Lower lobe of right lung (tissue), 2 donors: ENCODE measurements around the gene CCDC146. TPM values are rescaled to one million over a fixed set of nuclear protein-coding genes. Genes with fewer than 3 reads are reported as not detected.

ENCODE experiments used
- ATAC-seq, 2 donors: fragments of 200-7000 bp; cut with Tn5 transposase; one replicate each; pipeline ENCODE4 v1.9.1; 2020 to 2022; ENCODE audit warnings: mild to moderate bottlenecking in 2 of 2, moderate library complexity in 2 of 2
- DNase-seq: peaks from one replicate; pipeline ENCODE4 v3.0.0-alpha.2; 2020
- H3K27ac ChIP-seq: fragments of 200-600 bp; one replicate; pipeline ENCODE4 v1.8.0; 2022
- H3K27me3 ChIP-seq: fragments of 200-600 bp; one replicate; pipeline ENCODE4 v1.8.0; 2022; ENCODE audit warnings: low read depth
- H3K36me3 ChIP-seq: fragments of 200-600 bp; one replicate; pipeline ENCODE4 v1.8.0; 2022; ENCODE audit warnings: mild to moderate bottlenecking
- H3K4me1 ChIP-seq: fragments of 200-600 bp; one replicate; pipeline ENCODE4 v1.8.0; 2022
- H3K4me3 ChIP-seq: fragments of 200-600 bp; one replicate; pipeline ENCODE4 v1.8.0; 2022; ENCODE audit warnings: mild to moderate bottlenecking
- H3K9me3 ChIP-seq: fragments of 200-600 bp; one replicate; pipeline ENCODE4 v1.8.0; 2022
- intact Hi-C: fragments of 100-400 bp; cut with DNase I; formaldehyde crosslinking; loops from one replicate; pipeline ENCODE4 v1.11.0; 2022
- total RNA-seq: library from RNA; stranded (reverse); fragmentation: NEBNext Ultra II Directional; extraction: Animal tissue kit (Norgen Biotek cat#: 25700); gene quantifications from one replicate; pipeline ENCODE4 v1.2.1, GENCODE V29; 2021
- TF ChIP-seq, protein P1 (sequence below): fragments of 200-600 bp; IDR thresholded peaks from one replicate; pipeline ENCODE4 v1.8.0; 2022; ENCODE audit warnings: antibody characterized with exemption, mild to moderate bottlenecking
- donor health status: DM: no; HTN: yes; CAD: no; lungs with severe emphysema.

The CCDC146 gene
- total RNA-seq, 1 donor from 2014 or later = 17.3 TPM

DNA sequence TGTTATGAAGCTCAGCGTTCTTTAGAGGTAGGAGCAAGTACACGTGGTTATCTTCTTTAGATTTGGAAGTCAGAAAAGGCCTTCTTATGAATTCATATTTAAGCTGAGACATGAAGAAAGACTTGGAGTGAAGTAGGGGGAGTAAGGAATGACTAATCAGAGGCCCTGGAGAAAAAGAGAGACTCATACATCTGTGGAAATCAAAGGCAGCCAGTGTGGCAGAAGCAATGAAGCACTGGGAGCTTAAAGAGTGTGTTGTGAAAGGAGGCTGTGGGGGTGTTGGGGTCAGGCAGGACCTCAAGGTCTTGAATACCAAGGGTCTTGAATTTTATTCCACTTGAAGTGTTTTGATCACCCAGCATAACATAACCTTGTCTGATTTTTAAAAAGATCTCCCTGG lies 112.9 kb downstream of the CCDC146 start:
- H3K4me1 ChIP-seq = peaks cover 13% of the 10 kb centered on the region
- no peaks in the 10 kb centered on the region for H3K27me3 ChIP-seq
- H3K27ac ChIP-seq = no peak overlapping the region
- DNase-seq (no peak), ATAC-seq (no peak)
- H3K36me3 ChIP-seq = no peaks in the 10 kb centered on the region
- intact Hi-C loops = no loop called here
- no peak overlapping the region for H3K4me3 ChIP-seq
- peaks cover 4% of the 10 kb centered on the region for H3K9me3 ChIP-seq
- TF ChIP-seq, protein P1, sequence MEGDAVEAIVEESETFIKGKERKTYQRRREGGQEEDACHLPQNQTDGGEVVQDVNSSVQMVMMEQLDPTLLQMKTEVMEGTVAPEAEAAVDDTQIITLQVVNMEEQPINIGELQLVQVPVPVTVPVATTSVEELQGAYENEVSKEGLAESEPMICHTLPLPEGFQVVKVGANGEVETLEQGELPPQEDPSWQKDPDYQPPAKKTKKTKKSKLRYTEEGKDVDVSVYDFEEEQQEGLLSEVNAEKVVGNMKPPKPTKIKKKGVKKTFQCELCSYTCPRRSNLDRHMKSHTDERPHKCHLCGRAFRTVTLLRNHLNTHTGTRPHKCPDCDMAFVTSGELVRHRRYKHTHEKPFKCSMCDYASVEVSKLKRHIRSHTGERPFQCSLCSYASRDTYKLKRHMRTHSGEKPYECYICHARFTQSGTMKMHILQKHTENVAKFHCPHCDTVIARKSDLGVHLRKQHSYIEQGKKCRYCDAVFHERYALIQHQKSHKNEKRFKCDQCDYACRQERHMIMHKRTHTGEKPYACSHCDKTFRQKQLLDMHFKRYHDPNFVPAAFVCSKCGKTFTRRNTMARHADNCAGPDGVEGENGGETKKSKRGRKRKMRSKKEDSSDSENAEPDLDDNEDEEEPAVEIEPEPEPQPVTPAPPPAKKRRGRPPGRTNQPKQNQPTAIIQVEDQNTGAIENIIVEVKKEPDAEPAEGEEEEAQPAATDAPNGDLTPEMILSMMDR = no peak

DNA sequence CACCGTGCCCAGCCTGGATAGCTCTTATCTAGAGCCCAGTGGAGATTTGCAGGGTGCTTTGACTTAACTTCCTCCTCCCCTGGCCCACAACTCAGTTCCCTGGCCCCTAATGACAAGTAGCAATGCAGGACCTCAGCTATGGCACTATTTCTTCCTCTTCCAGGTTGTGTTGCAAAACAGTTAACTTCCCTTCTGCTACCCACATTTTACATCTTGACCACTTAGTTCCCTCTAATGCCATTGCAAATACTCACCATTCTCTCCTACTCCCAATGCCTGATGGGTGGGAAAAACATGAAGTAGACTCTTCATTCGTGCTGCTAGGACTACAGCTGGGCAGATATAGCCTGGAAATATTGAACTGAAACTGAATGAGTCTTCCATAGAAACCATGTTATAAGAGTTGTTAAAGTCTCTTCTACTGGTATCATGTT lies 116.3 kb downstream of the CCDC146 start:
- Histone ChIP-seq H3K4me1 (peaks cover 13% of the 10 kb centered on the region), H3K9me3 (no peaks in the 10 kb centered on the region), H3K27ac (peak overlapping the region; percentile 20), H3K36me3 (no peaks in the 10 kb centered on the region), H3K4me3 (no peak overlapping the region), H3K27me3 (no peaks in the 10 kb centered on the region)
- ATAC-seq (peak; percentile 81), DNase-seq (peak; percentile 59)
- TF ChIP-seq, protein P1 = no peak
- intact Hi-C loops = no loop called here

DNA sequence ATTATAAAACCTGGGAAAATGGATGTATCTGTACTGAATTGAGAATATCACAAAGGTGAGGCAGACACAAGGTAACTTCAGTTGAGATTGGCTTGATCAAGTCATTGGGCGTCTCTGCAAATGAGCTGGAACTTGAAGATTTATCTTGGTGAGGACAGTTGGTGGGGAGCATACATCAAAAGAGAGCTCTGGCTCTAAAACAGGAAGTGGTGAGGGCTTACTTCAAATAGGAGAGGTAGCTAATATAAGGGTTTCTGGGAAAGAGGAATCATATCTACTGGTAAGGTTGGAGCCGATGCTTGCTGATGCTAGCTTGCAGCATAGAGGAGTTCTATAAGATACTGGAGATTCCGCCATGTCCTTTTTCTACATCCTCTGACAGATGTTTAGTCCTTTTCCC lies 117.1 kb downstream of the CCDC146 start:
- intact Hi-C loops = no loop called here

DNA sequence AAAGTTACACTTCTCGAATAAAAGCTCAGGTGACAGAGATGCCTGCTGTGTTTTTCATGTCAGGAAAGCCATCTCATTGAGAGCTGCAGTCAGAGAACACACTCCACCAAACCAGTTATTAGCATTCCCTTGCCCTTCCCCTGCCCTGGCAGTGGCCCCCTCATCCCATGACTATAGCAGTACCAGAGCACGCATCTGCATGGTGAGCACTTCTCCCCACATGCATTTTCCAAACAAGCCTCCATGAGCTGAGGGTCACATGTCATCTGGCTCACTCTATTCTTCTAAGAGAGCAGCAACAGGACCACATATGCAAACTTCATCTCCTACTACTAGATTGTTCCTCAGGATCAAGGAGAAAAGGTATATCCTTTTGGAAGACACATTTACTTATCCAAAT lies 119.7 kb downstream of the CCDC146 start:
- intact Hi-C loops = no loop called here
- no peak for DNase-seq
- TF ChIP-seq, protein P1 = no peak

More for the DNA sequence above, 117.1 kb downstream of the CCDC146 start:
- no peaks in the 10 kb centered on the region for H3K9me3 ChIP-seq
- no peak overlapping the region for H3K4me3 ChIP-seq
- peaks cover 13% of the 10 kb centered on the region for H3K4me1 ChIP-seq
- H3K27ac ChIP-seq = no peak overlapping the region
- DNase-seq = no peak
- H3K27me3 ChIP-seq = no peaks in the 10 kb centered on the region
- no peak for ATAC-seq
- no peaks in the 10 kb centered on the region for H3K36me3 ChIP-seq
- TF ChIP-seq, protein P1 = no peak

DNA sequence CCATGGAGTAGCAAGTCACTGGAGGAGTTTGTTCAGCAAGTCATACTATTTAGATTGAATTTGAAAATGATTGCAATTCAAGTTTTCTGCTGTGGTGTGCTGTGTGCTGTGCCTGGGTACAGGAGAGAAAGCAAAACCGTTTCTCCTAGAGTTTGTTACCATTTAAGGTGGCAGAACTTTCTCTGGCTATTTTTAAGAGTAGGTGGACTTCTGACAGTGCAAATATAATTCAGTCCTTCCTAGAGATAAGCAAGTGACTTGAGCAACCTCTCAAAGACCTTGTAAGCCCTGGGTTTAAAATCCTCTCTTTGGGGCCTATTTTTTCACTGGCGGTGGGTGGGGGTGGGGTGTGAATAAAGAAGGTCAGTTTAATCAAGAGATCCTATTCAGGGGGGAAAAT lies 120.1 kb downstream of the CCDC146 start:
- H3K36me3 ChIP-seq = no peaks in the 10 kb centered on the region
- H3K4me1 ChIP-seq = peaks cover 21% of the 10 kb centered on the region
- DNase-seq (no peak), ATAC-seq (no peak)
- H3K27me3 ChIP-seq = no peaks in the 10 kb centered on the region
- intact Hi-C loops = no loop called here
- H3K9me3 ChIP-seq = no peaks in the 10 kb centered on the region
- H3K27ac ChIP-seq = no peak overlapping the region
- H3K4me3 ChIP-seq = no peak overlapping the region
- TF ChIP-seq, protein P1 = no peak

More for the DNA sequence above, 119.7 kb downstream of the CCDC146 start:
- H3K4me1 ChIP-seq = peaks cover 24% of the 10 kb centered on the region
- no peak for ATAC-seq
- H3K4me3 ChIP-seq = no peak overlapping the region
- no peaks in the 10 kb centered on the region for H3K9me3 ChIP-seq
- no peak overlapping the region for H3K27ac ChIP-seq
- no peaks in the 10 kb centered on the region for H3K27me3 ChIP-seq
- no peaks in the 10 kb centered on the region for H3K36me3 ChIP-seq
